ENCODE data around the gene KLHL2.
"Not testable (repeated sequence)": the region's sequence is repeated elsewhere in the genome, so short reads cannot be mapped to it uniquely, and the experiment has no call there.

The KLHL2 gene

GRCh38 chr4:165207431-165208220, at the start of gene KLHL2:
TSS of gene KLHL2 (plus strand) at chr4:165207561. CDS start at chr4:165207877, 316 bp downstream.
- peak; percentile 20 for DNase-seq (ENCODE audit: low spot score)

- DNase-seq (ENCODE audit: low spot score): no peak
Measured at GRCh38 chr4:165158762-165159161, 48.6 kb upstream of the KLHL2 start.

DNA sequence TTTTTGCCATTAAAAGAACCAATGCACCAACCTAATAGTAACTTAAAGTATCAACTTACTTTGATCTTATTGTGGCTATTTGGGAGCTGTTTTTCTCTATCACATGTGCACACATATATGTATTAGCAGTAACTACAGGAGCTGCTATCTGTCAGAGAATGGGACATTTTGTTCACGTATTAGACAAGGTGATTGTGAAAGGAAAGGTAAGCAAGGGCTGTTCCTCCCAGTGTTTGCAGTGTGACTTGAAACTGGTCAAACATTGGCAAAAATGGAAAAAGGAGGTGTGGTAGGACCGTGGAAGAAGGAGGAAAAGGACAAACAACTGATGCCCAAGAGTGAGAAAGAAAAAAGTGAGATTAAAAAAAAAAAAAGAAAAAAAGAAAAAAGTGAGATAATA, 43.1 kb upstream of the KLHL2 start:
- no peak for DNase-seq (ENCODE audit: low spot score)

GRCh38 chr4:165166872-165167271, 40.5 kb upstream of the KLHL2 start:
- DNase-seq (ENCODE audit: low spot score): not testable (repeated sequence)

GRCh38 chr4:165167650-165168049, 39.7 kb upstream of the KLHL2 start:
- no peak for DNase-seq (ENCODE audit: low spot score)

DNA sequence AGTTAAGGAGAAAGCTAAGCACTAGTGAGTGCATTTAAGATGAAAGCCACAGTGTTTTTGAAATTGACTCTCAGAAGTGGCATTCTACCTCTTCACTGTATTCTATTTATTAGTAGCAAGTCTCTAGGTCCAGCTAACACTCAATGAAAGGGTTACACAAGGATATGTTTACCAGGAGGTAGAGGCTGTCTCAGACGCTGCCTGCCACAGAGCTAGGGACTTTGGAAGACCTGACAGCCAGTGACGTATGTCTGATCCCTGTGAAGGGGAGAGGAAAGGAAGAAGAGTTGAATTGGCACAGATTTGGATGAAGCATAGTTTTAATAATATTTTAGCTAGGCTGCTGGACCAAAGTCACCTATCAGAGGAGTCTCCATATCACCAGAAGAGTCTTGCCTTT, 36.5 kb upstream of the KLHL2 start:
- no peak for DNase-seq (ENCODE audit: low spot score)

DNA sequence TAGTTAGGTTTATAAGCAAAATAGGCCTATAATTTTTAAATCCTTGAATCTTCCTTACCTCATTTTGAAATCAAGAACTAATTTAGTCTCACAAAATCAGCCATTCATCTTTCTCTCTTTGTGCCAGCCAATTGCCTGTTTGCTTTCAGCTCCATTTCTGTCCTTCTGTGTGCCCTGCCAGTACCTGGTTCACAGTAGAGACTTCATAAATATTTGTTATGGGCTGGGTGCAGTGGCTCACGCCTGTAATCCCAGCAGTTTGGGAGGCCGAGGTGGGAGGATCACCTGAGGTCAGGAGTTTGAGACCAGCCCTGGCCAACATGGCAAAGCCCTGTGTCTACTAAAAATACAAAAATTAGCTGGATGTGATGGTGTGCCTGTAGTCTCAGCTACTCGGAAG, 31.9 kb upstream of the KLHL2 start:
- DNase-seq (ENCODE audit: low spot score): not testable (repeated sequence)

- DNase-seq (ENCODE audit: low spot score): no peak
Measured at GRCh38 chr4:165175879-165176278, 31.5 kb upstream of the KLHL2 start.

- no peak for DNase-seq (ENCODE audit: low spot score)
Measured at GRCh38 chr4:165177725-165178666, 29.4 kb upstream of the KLHL2 start.

GRCh38 chr4:165184220-165184619, 23.1 kb upstream of the KLHL2 start:
- DNase-seq (ENCODE audit: low spot score): no peak

DNA sequence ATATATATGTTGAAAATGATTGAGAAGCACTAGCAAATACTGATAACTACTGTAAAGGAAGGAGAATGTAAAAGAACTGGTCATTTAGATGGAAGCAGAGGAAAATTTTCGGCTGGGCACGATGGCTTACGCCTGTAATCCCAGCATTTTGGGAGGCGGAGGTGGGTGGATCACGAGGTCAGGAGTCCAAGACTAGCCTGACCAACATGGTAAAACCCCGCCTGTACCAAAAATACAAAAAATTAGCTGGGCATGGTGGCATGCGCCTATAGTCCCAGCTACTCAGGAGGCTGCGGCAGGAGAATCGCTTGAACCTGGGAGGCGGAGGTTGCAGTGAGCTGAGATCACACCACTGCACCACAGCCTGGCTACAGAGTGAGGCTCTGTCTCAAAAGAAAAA, 22.4 kb upstream of the KLHL2 start:
- DNase-seq (ENCODE audit: low spot score): not testable (repeated sequence)

GRCh38 chr4:165185448-165185847, 21.9 kb upstream of the KLHL2 start:
- no peak for DNase-seq (ENCODE audit: low spot score)

DNA sequence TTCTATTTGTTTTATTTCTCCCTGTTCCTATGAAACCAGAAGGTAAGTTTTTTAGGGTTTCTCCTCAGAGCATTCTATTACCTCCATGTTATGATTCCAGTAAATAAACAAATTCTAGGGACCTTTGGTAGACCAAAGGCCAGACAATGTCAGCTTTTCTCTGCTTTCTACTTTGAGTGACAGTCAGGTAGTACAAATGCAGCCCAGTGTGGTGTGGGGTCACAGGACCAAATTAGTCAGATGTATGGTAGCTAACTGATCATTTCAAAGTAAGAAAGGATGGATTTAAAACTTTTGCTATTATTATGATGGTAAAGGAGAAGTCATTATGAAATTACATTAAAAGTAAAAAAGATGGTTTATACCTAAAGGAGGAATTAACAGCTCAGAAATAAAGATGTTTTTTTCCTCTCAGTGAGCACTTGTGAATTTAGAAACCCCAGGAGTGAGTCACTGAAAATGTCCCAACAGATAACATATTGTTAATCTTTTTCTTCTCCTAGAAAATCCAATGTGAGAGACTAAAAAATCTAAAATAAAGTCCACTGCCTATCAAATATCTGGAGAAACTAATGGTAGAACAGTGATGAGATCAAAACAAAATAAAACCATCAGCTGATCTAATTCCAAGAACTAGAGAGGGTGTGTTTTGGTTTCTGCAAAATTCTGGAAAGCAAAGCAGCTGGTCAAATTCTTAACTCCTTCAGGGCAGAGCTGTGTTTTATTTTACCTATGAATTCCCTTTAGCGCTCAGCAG, 16.6 kb upstream of the KLHL2 start:
- DNase-seq (ENCODE audit: low spot score): no peak

GRCh38 chr4:165191348-165191656, 16.1 kb upstream of the KLHL2 start:
- no peak for DNase-seq (ENCODE audit: low spot score)

GRCh38 chr4:165191814-165192499, 15.4 kb upstream of the KLHL2 start:
- no peak for DNase-seq (ENCODE audit: low spot score)

GRCh38 chr4:165192500-165192898, 14.9 kb upstream of the KLHL2 start:
- no peak for DNase-seq (ENCODE audit: low spot score)

GRCh38 chr4:165192956-165193355, 14.4 kb upstream of the KLHL2 start:
- DNase-seq (ENCODE audit: low spot score): no peak

- DNase-seq (ENCODE audit: low spot score): no peak
Measured at GRCh38 chr4:165194368-165194767, 13.0 kb upstream of the KLHL2 start.

DNA sequence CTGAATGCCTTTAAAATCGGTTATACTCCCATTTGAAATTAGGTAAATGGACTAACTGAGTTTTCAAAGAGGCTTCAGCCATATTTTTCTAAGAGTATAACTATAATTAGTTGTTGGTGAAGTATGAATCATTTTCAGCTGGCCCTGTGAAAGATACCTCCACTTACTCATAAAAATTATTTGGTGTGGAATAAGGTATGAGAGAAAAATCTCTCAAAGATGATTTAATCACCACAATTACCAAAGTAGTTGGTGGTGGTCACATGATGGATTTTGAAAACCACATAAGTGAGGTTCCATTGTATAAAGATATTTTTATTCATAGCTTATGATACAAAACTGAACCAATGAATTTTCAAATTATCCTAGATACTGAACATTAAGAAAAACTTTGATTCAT, 9.0 kb upstream of the KLHL2 start:
- no peak for DNase-seq (ENCODE audit: low spot score)

DNA sequence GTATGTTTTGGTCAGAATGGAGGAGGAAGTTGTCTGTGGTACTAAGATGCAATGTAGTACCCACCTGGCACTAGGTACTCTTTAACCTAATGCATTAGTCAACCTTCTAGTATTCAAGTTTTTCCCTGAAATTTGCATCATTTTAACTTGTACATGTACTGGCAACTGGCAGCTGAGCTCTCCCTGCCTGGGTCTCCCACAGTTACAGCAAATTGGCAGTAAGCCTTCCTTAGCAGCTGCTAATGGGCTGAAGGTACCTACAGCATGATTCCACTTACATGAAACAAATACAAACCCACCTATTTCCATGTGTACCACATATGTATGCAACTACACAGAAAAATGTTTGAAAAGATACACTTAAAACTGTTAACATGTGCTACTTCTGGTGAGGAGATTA, 8.1 kb upstream of the KLHL2 start:
- DNase-seq (ENCODE audit: low spot score): no peak

- no peak for DNase-seq (ENCODE audit: low spot score)
Measured at GRCh38 chr4:165199722-165200121, 7.6 kb upstream of the KLHL2 start.

GRCh38 chr4:165201806-165202205, 5.6 kb upstream of the KLHL2 start:
- no peak for DNase-seq (ENCODE audit: low spot score)
